Measurements from ENCODE around the gene PDE9A.
A peak's percentile ranks its signal among the peaks of the same experiment; 100 is the strongest.
"Not testable (repeated sequence)": the region's sequence is repeated elsewhere in the genome, so short reads cannot be mapped to it uniquely, and the experiment has no call there.

The PDE9A gene

DNA sequence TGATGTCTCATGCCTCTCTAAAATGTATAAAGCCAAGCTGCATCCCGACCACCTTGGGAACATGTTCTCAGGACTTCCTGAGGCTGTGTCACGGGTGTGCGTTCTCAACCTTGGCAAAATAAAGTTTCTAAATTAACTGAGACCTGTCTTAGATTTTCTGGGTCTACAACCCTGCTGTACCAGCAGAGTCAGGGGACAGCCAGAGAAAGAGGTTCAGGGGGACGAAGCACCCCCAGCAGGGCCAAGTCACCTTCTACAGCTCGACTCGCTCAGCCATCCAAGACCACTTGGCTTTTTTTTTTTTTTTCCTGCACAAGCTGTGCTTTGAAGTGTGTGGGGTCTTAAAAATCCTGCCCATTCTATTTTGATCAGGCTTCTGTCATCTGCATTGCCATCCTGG is 28.5 kb upstream of the PDE9A start:
- DNase-seq (ENCODE audit: low read depth): no peak

DNA sequence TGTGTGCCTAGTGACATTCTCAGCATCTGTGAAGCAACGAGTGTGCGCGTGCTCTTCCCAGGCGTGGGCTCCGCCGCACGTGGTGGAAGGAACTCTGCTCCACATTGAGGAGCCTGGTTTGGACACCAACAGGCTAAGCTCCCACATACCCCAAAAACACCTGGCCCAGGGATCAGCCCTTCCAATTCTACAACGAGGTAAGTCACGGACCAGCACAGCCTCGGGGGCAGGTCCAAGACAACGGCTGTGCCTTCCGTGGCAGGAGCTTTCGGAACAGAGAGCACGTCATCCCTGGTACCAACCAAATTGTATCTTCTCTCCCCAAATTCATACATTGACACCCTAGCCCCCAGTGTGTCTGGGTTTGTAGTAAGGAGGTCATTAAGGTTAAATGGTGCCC is 27.2 kb upstream of the PDE9A start:
- no peak for DNase-seq (ENCODE audit: low read depth)

DNA sequence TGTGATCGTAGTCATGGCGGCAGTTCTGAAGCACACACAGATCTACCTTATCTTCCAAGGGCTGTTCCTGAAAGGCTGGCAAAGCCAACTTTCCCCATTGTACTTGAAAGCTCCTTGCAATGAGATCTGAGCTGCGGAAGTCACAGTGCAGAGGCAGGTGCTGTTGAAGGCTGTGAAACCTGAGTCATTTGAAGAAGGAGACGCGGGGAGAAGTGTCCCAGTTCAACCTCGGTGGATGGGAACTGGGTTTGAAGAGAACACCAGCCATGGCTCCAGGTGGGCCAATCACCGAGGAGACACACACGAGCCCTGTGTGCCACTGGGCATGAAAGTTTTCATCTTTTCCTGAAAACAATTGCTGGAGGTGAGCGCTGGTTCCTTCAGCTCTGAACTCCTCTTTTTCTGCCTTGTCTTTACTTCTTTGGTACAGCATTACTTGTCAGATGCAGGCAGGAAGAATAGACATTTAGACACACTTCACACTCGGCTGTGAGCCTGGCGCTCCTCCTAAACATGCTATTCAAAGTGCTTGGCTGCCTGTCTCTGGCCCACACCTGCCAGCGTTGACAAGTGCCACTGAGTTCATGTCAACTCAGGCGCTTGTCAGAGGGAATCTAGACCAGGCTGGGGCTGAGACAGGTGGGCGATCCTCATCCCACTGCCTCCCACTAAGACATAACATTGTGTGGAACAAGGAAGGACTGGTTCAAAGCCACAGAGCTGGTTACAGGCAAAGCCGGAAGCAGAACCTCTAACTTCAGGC is 25.7 kb upstream of the PDE9A start:
- no peak for DNase-seq (ENCODE audit: low read depth)

DNA sequence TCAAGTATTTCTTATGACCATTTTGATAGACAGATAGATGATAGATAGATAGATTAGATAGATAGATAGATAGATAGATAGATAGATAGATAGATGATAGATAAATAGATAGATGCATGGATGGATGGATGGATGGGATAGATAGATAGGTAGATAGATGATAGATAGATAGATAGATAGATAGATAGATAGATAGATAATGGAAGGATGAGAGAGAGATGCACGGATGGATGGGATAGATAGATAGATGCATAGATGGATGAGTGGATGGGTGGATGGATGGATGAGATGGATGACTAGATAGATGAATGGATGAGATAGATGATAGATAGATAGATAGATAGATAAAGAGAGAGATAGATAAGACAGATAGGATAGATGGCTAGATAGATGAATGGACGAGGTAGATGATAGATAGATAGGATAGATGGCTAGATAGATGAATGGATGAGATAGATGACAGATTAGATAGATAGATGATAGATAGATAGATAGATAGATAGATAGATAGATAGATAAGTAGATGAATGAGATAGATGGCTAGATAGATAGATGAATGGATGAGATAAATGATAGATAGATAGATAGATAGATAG is 24.9 kb upstream of the PDE9A start:
- DNase-seq (ENCODE audit: low read depth): not testable (repeated sequence)

DNA sequence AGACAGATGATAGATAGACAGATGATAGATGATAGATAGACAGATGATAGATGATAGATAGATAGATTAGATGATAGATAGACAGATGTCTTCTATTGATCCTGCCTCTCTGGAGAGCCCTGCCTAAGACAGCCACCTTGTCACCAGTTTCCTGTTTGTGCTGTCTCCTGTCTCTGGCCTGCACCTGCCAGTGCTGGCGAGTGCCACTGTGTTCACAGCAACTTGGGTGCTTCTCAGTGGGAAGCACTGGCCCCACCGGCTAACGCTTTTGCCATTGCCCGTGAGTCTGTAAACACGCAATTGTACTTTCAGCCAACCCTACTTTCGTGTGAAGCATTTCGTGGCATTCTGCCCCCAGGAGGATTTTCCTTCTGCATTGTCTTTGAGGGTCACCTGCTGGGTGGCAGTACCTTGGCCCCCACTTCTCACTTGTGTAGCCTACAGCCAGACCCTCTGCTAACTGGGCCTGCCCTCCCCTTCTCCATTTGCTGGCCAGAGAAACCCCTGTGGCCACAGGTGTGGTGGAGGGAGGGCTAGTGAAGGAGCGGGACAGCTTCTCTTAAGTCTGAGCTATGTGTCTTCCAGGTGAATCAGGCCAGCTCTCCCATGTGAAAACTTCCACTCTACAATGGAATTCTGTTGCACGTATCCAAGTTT is 23.4 kb upstream of the PDE9A start:
- DNase-seq (ENCODE audit: low read depth): no peak

DNA sequence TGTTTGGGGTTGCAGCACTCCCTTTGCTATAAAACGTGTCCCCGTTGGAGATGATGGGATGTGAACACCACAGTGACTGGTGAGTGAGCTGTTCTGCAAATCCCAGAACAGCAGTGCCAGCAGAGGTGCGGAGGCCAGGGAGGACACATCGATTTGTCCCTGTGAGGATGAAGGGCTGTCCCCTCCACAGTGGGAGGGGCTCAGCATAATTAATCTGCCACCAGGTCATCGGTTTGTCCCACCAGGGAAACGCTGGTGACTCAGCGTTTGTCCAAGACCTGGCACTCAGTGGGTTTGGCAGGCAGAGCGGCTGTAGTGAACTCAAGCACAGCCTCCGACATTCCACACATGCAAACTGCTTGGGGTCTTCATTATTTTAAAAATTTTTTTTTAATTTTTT is 22.8 kb upstream of the PDE9A start:
- DNase-seq (ENCODE audit: low read depth): no peak

DNA sequence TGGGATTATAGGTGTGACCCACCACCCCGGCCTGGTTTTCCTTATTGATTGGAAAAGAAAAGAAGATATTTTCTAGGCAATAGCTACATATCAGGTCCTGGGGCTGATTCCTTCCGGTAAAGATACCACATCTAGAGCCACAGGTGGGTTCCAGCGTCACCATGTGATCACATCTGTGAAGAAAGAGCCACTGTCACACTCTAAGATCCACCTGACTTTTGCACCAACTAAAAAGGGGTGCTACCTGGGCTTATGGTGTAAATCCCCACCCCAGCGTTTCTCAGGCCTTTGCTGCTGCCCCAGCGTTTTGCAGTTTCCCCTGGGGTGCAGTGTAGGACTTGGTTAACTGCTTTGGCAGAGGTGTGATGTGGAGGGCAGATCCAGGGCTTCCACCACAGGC is 22.3 kb upstream of the PDE9A start:
- no peak for DNase-seq (ENCODE audit: low read depth)

DNA sequence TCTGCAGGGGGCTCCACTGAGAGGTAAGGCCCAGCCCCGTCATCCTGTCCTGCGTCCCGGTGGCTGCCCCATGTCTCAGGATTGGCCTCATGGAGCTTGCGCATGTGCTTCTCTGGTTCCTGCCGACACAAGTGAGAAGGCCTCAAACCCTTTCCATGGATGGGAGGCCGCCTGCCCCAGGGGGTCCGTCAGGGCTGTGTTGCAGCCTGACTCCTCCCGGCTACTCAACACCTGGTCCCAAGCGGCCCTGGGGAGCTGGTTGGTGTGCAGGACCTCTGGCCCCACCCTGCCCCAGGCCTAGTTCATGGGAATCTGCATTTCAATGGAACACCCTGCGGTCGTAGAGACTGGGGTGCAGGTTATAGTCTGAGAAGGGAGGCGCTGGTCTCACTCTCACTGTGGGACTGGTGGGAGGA is 21.1 kb upstream of the PDE9A start:
- DNase-seq (ENCODE audit: low read depth): no peak

DNA sequence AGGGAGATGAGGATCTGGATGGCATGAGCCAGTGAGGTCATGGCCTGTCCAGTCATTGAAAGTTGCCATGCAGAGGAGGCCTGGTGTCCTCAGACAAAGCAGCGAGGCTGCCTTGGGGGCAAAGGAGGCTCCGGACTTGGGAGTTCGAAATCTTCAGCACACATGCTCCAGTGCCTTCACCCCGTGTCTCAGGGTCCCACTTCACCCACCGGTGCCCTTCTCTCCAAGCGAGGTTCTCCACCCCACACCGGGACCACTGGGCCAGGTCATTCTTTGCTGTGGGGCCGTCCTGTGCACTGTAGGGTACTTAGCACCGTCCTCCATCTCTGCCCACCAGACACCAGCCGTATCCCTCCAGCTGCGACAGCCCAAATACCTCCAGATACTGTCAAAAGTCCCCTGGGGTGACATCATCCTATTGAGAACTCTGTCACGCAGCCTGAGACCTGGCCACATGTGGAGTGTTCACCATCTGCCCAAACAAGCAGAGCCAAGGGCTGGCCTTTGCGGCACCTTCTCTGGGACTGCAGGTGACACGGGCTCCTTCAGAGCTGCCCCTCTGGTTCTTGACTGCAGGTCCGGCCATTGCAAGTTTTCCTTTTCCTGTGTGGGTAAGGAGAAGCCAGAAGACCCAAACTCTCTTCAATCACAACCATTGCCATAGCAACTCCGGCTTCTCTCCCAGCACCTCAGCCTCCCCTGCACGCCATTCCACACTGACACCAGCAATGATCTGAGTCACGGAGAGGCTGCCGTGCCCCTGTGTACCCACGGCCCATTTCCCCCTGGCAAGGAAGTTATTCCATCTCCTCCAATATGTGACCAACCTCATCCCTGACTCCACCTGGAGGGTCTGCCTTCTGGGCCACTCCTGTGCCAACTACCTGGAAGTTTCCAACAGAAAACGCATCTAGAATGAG is 20.4 kb upstream of the PDE9A start:
- no peak for DNase-seq (ENCODE audit: low read depth)

DNA sequence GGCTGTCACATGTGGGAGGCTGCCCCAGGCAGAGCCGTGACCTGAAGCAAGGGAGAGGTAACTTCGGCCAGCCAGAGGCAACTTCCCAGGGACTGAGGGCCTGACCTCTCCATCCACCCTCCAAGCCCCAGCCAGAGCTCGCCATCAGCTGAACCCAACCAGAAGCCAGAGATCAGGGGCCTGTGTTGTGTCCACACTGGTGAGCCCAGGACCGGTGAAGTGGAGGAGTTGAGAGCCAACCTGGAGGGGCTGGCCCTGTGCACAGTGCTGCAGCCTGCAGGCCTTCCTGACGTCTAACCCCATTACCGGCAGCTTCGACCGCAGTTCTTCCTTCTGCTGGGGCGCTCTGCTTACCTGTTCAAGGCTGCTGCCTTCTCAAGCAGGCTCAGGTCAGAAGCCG is 19.6 kb upstream of the PDE9A start:
- no peak for DNase-seq (ENCODE audit: low read depth)

DNA sequence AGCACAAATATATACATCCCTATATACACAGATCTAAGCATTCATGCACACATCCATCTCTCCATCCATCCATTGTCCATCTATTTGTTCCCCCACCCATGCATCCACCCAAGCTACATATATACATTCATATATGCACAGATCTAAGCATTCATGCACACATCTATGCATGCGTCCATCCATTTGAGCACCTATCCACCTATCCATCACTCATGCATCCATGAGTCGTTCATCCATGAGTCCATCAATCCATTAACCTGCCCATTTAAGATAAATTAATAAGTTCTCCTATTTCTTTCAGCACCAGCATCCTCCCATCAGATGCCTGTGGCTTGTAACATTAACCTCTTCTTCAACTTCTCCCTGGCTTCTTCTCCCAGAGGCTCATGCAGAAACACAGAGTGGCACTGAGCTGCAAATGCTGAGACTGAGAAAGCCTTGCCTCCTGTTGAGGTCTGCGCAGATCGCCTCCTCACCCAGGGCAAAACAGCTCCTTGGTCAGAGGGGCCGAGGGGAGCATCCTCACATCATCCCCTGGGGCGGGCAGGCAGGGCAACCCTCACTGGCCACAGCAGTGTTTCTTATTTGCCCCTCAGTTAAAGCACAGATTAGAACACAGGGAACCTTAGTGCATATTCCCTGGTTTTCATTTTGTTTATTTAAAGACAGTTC is 17.4 kb upstream of the PDE9A start:
- no peak for DNase-seq (ENCODE audit: low read depth)

DNA sequence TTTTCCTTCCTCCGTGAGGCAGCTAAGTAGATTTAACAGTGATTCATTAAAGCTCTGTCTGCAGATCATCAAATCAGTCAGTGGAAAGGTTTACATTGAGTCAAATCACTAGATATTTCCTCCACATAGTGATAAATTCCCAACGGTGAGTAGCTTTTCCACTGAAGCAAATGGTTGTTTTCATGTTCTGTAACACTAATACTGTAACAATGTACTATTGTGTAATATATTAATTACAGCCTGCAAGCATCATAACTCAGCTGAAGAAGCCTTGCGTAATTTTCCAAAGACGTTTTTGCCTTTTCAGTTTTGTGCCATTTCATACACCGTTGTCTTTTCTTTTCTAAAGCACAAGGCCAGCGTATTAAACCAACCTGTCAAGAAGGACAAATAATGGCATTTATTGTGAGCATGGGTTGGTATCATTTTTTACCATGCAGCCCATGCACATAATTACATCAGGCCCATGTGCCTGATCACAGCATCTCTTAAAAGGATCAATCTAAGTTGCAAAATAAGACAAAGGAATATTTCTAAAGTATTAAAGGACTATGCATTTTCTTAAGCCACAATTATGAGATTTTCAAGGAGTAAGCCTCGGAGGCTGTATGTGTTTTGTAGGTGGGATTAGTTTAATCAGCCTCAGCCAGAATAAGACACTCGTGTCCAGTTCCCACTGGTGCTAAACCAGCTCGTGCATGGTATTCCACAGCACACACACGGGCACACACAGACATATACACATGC is 16.7 kb upstream of the PDE9A start:
- peak; percentile 86 for DNase-seq (ENCODE audit: low read depth)

DNA sequence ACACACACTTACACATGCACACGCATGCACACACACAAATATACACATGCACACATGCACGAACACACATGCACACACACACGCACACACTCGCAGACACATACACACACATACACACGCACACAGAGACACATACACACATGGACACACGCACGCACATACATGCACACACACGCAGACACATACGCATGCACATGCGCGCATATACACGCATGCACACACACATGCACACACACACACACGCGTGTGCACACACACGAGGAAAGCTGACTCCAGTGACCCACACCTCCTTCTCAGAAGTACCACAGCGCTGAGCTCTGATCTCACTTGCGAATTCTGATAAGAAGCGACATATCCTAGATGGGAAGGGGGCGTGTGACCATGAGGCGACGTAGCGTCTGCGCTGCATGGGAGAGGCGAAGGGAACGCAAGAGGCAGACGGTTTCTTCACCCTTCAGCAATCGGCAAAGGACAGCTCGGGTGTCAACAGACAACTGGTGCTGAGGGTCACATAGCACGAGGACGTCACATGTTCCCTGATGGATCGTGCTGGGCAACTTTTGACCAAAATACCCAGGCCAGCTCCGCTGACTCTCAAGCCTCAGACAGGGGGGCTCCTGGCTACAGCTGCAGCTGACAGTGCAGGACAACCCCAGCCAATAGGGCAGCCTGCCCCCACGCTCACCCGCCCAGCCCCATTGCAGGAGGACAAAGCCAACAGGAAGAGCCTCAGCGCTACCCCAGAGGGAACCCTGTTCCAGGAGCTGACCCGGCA is 16.0 kb upstream of the PDE9A start:
- no peak for DNase-seq (ENCODE audit: low read depth)

DNA sequence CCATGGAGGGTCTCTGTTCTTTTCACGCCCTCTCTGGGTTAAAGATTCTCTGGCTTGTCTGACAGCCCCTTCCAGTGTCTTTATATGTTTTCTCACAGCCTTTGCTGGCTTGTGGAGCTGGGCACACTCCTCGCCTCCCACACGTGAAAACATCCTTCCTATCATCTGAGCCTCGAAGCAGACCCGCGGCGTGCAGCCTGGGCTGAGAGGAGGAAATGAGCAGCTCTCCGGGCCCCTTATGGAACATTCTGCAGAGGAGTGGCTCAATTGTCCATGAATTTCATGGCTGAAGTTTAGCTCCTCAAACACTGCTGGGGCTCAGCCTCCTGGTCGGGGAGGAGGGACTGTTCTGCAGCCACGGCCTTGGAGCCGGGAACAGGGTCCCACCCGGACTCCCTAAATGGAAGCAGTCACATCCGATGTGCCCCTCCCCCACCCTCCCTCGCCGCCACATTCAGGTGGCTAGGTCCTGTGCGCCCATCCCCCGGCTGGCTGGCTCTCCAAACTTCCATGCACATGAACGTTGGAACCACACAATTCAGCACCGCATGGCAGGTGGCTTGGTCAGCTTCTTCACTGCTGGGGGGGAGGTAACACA is 15.1 kb upstream of the PDE9A start:
- DNase-seq (ENCODE audit: low read depth): no peak

DNA sequence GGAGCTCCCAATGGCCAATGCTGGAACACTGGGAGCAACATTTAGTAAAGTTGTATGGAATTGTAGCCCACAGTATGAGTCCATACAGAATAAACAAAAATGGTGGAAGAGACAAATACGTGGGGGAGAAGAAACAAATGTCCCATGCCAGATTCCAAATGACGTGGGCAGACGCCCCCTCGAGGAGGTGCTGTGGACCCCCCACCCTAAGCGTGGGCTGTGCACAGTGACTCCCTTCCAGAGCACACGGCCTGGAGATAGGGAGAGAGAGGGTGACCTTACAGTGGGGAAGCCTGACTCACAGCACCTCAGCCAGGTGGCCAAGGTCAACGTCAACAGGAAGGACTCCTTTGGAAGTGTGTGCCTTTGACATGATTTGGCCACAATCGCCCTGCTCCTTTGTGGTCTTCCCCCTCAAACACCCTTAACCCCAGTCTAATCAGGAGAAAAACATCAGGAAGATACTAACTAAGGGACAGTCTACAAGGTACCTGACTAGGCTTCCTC is 13.7 kb upstream of the PDE9A start:
- no peak for DNase-seq (ENCODE audit: low read depth)

DNA sequence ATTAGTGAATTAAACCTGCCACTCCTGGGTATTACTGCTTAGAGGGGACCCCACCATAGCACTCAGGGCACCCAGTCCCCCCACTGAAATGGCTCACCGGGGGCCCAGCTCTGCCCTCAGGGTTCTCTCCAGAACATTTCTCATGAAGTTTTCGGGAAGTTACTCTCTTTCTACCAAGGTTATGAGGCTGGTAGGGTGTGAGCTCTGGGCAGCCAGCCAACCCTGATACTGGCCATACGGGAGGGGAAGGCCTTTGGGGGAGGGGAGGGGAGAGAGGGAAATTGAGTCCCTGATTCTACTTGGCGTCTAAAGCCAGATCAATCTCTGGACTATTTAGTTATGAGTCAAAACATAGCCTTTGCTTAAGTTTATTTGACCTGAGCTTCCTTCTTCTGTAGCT is 12.9 kb upstream of the PDE9A start:
- DNase-seq (ENCODE audit: low read depth): no peak

DNA sequence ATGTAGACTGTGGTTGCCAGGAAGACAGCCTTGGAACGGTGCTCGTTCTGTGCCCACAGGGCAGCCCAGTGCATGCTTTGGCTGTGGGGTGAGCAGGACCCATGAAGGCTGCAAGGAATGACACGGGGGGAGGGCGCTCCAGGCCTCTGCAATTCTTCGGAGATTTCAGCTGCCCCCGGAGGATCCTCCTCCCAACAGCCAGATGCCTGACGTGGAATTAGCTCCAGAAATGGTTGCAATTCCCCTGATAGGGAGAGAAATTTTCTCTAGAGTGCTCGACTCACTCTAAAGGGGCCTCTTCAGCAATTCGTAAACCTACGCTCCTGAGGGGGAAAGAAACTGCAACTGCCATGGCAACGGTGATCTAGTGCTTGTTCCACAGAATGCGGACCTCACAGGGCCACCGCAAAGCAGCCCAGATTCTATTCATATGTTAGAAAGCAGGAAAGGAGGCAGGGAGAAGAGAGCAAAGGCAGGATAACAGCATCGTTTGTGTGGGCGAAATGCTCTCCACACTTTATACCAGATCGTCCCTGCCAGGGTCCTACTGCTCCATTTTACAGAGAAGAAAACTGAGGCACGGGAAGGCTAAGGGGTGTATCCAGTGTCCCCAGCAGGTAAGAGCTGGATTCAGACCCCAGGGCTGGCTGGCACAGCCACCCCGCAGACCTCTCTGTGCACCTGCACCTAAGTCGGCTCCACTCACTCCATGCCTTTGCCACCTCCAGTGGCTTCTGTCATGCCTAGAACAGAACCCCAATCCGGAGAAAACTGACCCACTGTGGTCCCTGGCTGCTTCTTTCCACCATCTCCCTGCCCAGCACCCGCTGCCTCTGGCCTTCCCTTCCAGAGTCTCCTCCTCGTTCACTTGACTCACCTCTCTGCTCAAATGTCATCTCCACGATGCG is 11.9 kb upstream of the PDE9A start:
- no peak for DNase-seq (ENCODE audit: low read depth)

DNA sequence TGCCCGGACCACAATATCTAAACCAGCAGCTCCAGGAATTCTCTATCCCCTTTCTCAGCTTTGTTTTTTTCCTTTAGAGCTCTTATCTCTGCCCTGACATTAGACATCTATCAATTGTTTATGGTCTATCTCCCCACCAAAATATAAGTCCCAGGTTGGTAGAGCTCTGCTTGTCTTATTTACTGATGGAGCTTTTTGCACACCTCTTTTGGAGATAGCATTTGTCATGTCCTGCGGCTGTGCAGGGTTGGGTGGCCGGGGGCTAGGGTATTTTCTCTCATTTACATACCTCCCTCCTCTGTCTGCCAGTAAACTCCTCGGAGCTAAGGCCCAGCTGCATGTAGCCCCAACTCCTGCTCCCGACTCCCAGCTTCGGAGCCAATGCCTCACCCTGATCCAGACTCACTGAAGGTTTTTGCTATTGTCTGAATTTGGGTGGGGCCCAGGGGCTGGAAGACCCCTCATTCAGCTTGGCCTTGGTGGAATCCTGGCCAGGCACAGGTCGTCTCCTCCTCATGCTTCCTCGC is 11.1 kb upstream of the PDE9A start:
- DNase-seq (ENCODE audit: low read depth): no peak
